K562 (cell line): ENCODE results near the gene CUTA. TPM values are rescaled to one million over a fixed set of nuclear protein-coding genes. Genes with fewer than 3 reads are reported as not detected.
A peak's percentile ranks its signal among the peaks of the same experiment; 100 is the strongest.

ENCODE experiments used
- BRD4 ChIP-seq: fragments of 200-600 bp; sonication (generic); IDR thresholded peaks from 2 replicates; pipeline ENCODE4 v1.6.1; 2017; ENCODE audit warnings: inconsistent platforms
- CHCHD3 ChIP-seq: fragments of 250-450 bp; sonication (Bioruptor Pico); IDR thresholded peaks from 2 replicates; pipeline ENCODE4 v2.1.2; 2022; ENCODE audit warnings: mild to moderate bottlenecking
- FOXA3 ChIP-seq, 2 experiments: fragments of 450-650 bp in 1 of 2; sonication (generic) in 1 of 2; formaldehyde crosslinking; IDR thresholded peaks in 1 of 2; conservative IDR thresholded peaks in 1 of 2; 2 replicates each; pipeline versions ENCODE4 v1.4.0 to v1.8.0; 2020 to 2022; ENCODE audit warnings: mild to moderate bottlenecking in 2 of 2, missing genetic modification reagents in 1 of 2
- MTA1 ChIP-seq: fragments of 450-650 bp; IDR thresholded peaks from 2 replicates; pipeline ENCODE4 v1.6.1; 2017; ENCODE audit warnings: borderline replicate concordance
- MTA2 ChIP-seq: fragments of 450-650 bp; IDR thresholded peaks from 2 replicates; pipeline ENCODE4 v1.6.1; 2016; ENCODE audit warnings: low read depth
- NFE2L1 ChIP-seq: fragments of 450-650 bp; IDR thresholded peaks from 2 replicates; pipeline ENCODE4 v1.6.1; 2016; ENCODE audit warnings: missing genetic modification characterization, low read depth, mild to moderate bottlenecking, missing compliant biosample characterization, moderate library complexity, borderline replicate concordance
- PCBP1 ChIP-seq: fragments of 200-400 bp; formaldehyde crosslinking; IDR thresholded peaks from 2 replicates; pipeline ENCODE4 v1.6.1; 2018; ENCODE audit warnings: mild to moderate bottlenecking, low read depth, low read length; ENCODE audit not compliant: poor library complexity, severe bottlenecking
- PHTF2 ChIP-seq: fragments of 250-450 bp; sonication (Bioruptor Pico); IDR thresholded peaks from 2 replicates; pipeline ENCODE4 v1.5.0; 2021; ENCODE audit warnings: mild to moderate bottlenecking
- PREB ChIP-seq: sonication (generic); formaldehyde crosslinking; IDR thresholded peaks from 2 replicates; pipeline ENCODE4 v1.8.1; 2023; ENCODE audit warnings: mild to moderate bottlenecking, missing genetic modification reagents
- PRMT5 ChIP-seq: sonication (generic); formaldehyde crosslinking; IDR thresholded peaks from 2 replicates; pipeline ENCODE4 v1.5.0; 2020; ENCODE audit warnings: missing genetic modification reagents
- SOX6 ChIP-seq: fragments of 450-650 bp; IDR thresholded peaks from 2 replicates; pipeline ENCODE4 v1.6.1; 2014; ENCODE audit warnings: mild to moderate bottlenecking
- SRF ChIP-seq, 2 experiments: fragments of 250-450, 450-650 bp in 1 of 2; sonication (Bioruptor Pico) in 1 of 2; sonication (generic) in 1 of 2; formaldehyde crosslinking; IDR thresholded peaks; 2 replicates each; pipeline versions ENCODE4 v1.5.0 to v1.5.1; 2020 to 2022; ENCODE audit warnings: mild to moderate bottlenecking in 1 of 2, missing genetic modification reagents in 1 of 2
- SRSF1 ChIP-seq: fragments of 200-400 bp; formaldehyde crosslinking; IDR thresholded peaks from 2 replicates; pipeline ENCODE4 v1.6.1; 2017; ENCODE audit warnings: mild to moderate bottlenecking, low read depth, low read length, moderate library complexity
- SRSF3 ChIP-seq: fragments of 200-400 bp; formaldehyde crosslinking; IDR thresholded peaks from 2 replicates; pipeline ENCODE4 v1.6.1; 2016; ENCODE audit warnings: mild to moderate bottlenecking, low read length, moderate library complexity; ENCODE audit not compliant: insufficient read depth
- VEZF1 ChIP-seq: fragments of 200-800 bp; sonication (Bioruptor generic); IDR thresholded peaks from 2 replicates; pipeline ENCODE4 v1.6.1; 2017; ENCODE audit warnings: missing genetic modification characterization, missing compliant biosample characterization
- ZNF324 ChIP-seq: fragments of 250-450 bp; sonication (Bioruptor Pico); IDR thresholded peaks from 2 replicates; pipeline ENCODE4 v1.4.0; 2020; ENCODE audit warnings: mild to moderate bottlenecking
- ZNF639 ChIP-seq, 2 experiments: fragments of 200-800 bp in 1 of 2; sonication (Bioruptor generic) in 1 of 2; sonication (generic) in 1 of 2; formaldehyde crosslinking in 1 of 2; IDR thresholded peaks in 1 of 2; conservative IDR thresholded peaks in 1 of 2; 2 replicates each; pipeline versions ENCODE4 v1.5.0 to v1.6.1; 2016 to 2020; ENCODE audit warnings: missing compliant biosample characterization in 1 of 2, missing genetic modification characterization in 1 of 2, missing genetic modification reagents in 1 of 2
- ZNF79 ChIP-seq: fragments of 250-450 bp; sonication (Bioruptor Pico); IDR thresholded peaks from 2 replicates; pipeline ENCODE4 v1.4.0; 2020; ENCODE audit warnings: low read depth, mild to moderate bottlenecking, moderate library complexity
- polyA plus RNA-seq, 8 experiments: library from polyadenylated mRNA; depleted of rRNA in 4 of 8; stranded (reverse) in 5 of 8; unstranded in 3 of 8; fragments of >200 nt; fragmentation: Nextera tagmentation in 2 of 8; fragmentation: Illumina TruSeq in 1 of 8; extraction: Ambion mirVana in 2 of 8; extraction: Trizol in 1 of 8; gene quantifications; 2 replicates each; pipeline versions ENCODE4 v1.2.1 to v1.2.3, GENCODE V29; 2011 to 2014; ENCODE audit warnings: inconsistent platforms in 1 of 8, missing spikeins in 1 of 8
- total RNA-seq, 7 experiments: library from RNA; depleted of rRNA in 6 of 7; stranded (reverse); fragments of >200 nt in 6 of 7; fragmentation: Illumina TruSeq in 2 of 7; extraction: Trizol in 2 of 7; gene quantifications; 2 replicates each; pipeline versions ENCODE4 v1.2.1 to v1.2.3, GENCODE V29; 2011 to 2021; ENCODE audit warnings: low replicate concordance in 1 of 7
- TF ChIP-seq, protein P1 (sequence below): IDR thresholded peaks from 3 replicates; pipeline ENCODE4 v1.6.1; 2011; ENCODE audit warnings: borderline replicate concordance, mild to moderate bottlenecking, moderate library complexity; ENCODE audit not compliant: insufficient read length; ENCODE audit errors: extremely low read depth
- TF ChIP-seq, protein P2 (sequence below): IDR thresholded peaks from 2 replicates; pipeline ENCODE4 v1.6.1; 2011; ENCODE audit not compliant: insufficient read length; ENCODE audit errors: extremely low read depth

CUTA gene
- total and polyA plus RNA-seq, 9 of the 15 experiments (the other 6 are each of a cell fraction or from before 2014, with no cell fraction given): 166 to 682 (median 310) TPM

- TF ChIP-seq, protein P1, sequence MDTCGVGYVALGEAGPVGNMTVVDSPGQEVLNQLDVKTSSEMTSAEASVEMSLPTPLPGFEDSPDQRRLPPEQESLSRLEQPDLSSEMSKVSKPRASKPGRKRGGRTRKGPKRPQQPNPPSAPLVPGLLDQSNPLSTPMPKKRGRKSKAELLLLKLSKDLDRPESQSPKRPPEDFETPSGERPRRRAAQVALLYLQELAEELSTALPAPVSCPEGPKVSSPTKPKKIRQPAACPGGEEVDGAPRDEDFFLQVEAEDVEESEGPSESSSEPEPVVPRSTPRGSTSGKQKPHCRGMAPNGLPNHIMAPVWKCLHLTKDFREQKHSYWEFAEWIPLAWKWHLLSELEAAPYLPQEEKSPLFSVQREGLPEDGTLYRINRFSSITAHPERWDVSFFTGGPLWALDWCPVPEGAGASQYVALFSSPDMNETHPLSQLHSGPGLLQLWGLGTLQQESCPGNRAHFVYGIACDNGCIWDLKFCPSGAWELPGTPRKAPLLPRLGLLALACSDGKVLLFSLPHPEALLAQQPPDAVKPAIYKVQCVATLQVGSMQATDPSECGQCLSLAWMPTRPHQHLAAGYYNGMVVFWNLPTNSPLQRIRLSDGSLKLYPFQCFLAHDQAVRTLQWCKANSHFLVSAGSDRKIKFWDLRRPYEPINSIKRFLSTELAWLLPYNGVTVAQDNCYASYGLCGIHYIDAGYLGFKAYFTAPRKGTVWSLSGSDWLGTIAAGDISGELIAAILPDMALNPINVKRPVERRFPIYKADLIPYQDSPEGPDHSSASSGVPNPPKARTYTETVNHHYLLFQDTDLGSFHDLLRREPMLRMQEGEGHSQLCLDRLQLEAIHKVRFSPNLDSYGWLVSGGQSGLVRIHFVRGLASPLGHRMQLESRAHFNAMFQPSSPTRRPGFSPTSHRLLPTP: no peak
- TF ChIP-seq BRD4: no peak
- no peak for TF ChIP-seq SRSF3
- TF ChIP-seq SRSF1: no peak
- no peak for TF ChIP-seq PREB
- no peak for TF ChIP-seq SOX6
- TF ChIP-seq ZNF79 (CRISPR knock-in tag): no peak
- TF ChIP-seq PCBP1: no peak
- no peak for TF ChIP-seq FOXA3 (CRISPR knock-in tag; conservative IDR thresholded peaks at IDR 0.05 in 1 of 2, IDR thresholded peaks at IDR 0.05 in 1 of 2)
- TF ChIP-seq, protein P2, sequence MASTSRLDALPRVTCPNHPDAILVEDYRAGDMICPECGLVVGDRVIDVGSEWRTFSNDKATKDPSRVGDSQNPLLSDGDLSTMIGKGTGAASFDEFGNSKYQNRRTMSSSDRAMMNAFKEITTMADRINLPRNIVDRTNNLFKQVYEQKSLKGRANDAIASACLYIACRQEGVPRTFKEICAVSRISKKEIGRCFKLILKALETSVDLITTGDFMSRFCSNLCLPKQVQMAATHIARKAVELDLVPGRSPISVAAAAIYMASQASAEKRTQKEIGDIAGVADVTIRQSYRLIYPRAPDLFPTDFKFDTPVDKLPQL: no peak
- 0 out of 2 replicates have a peak, but pooled peaks have one; percentile 5 for TF ChIP-seq PHTF2 (CRISPR knock-in tag)
- TF ChIP-seq SRF (CRISPR knock-in tag; IDR thresholded peaks at IDR 0.05): peak in 1 of 2 experiments; percentile 63; a peak in 2 of 4 replicates
- TF ChIP-seq CHCHD3 (CRISPR knock-in tag): no peak
- no peak for TF ChIP-seq PRMT5
- no peak for TF ChIP-seq ZNF324 (CRISPR knock-in tag)
- no peak for TF ChIP-seq VEZF1 (CRISPR knock-in tag)
- peak in 1 of 2 experiments; percentile 97; a peak in 2 of 4 replicates for TF ChIP-seq ZNF639 (CRISPR knock-in tag; conservative IDR thresholded peaks at IDR 0.05 in 1 of 2, IDR thresholded peaks at IDR 0.05 in 1 of 2)
- TF ChIP-seq MTA1: peak; percentile 94
- no peak for TF ChIP-seq MTA2
- no peak for TF ChIP-seq NFE2L1 (tag)
Observed at GRCh38 chr6:33410050-33410710, 7.7 kb downstream of the CUTA start (continued).
